ENCODE results near the gene TIMM10.

The TIMM10 gene

DNA sequence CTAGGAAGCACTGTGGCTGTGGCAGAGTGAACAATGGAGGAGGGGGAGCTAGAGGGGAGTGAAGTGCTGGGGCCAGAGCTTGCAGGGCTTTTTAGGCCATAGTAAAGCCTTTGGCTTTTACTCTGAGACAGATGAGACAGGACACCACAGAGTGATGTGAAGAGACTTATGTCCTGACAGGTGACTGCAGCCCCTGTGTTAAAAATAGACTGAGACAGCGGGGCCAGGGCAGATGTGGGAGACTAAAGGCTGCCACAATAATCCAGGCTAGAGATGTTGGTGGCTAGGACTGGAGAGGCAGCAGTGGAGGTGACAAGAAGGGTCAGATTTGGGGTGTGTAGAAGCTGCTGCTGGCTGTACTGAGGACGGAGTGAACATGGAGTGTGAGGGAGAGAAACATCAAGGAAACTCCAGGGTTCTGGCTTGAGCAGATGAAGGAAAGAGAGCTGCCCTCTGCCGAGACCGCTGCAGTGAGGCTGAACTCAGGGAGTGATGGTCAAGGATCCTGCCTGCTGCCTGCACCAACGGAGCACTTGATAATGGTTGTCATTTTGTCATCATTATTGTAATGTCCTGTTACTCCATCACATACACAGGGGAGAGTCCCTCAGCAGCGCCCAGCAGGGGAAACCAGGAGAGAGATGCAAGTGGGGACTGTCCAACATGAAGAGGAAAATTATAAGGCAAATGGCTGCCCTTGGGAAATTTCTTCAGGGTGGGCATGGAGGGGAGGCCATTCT lies 42.5 kb downstream of the TIMM10 start:
- TF ChIP-seq, protein P1, sequence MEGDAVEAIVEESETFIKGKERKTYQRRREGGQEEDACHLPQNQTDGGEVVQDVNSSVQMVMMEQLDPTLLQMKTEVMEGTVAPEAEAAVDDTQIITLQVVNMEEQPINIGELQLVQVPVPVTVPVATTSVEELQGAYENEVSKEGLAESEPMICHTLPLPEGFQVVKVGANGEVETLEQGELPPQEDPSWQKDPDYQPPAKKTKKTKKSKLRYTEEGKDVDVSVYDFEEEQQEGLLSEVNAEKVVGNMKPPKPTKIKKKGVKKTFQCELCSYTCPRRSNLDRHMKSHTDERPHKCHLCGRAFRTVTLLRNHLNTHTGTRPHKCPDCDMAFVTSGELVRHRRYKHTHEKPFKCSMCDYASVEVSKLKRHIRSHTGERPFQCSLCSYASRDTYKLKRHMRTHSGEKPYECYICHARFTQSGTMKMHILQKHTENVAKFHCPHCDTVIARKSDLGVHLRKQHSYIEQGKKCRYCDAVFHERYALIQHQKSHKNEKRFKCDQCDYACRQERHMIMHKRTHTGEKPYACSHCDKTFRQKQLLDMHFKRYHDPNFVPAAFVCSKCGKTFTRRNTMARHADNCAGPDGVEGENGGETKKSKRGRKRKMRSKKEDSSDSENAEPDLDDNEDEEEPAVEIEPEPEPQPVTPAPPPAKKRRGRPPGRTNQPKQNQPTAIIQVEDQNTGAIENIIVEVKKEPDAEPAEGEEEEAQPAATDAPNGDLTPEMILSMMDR (IDR thresholded peaks at IDR 0.05; ENCODE audit: low read depth, low read length), result no peak
- DNase-seq (ENCODE audit: low read depth, low spot score), result no peak
- in situ Hi-C loops (cut with HindIII; ENCODE audit: low sequenced_read_pairs), result no loop called here
- H3K4me3 ChIP-seq (ENCODE audit: low read depth, low read length), result no peak overlapping the region

DNA sequence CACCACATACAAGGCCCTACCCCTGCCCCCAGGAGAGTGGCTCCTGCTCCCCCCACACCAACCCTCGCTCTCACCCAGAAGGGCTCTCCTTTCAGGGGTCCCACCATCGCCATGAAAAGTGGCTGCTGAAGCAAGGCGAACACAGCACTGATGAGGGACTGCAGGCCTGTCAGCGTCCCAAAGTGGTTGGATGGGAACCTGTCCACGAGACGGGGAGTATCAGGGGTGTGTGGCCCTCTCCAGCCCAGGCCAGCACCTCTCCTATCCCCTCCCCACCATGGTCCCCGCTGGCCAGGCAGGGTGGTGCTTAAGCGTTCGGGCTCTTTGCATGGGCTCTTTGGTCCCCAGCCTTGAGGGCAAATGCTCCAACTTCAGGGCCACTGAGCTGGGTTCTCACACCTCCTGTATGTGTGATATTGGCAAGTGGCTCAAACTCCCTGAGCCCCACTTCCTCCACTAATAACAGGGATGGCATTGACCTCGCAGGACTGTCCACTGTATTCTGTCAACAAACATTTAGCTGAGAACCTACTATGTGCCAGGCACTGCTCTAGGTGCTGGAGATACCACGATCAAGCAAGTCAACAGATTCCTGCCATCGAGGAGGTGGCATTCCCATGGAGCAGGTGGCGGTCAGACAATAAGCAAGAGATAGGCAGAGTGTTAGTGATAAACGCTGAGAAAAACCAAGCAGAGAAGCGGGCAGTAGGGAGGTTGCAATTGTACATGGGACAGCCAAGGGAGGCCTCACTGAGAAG lies 43.4 kb downstream of the TIMM10 start:
- in situ Hi-C loops (cut with HindIII; ENCODE audit: low sequenced_read_pairs), result no loop called here
- TF ChIP-seq, protein P1 (IDR thresholded peaks at IDR 0.05; ENCODE audit: low read depth, low read length), result no peak

DNA sequence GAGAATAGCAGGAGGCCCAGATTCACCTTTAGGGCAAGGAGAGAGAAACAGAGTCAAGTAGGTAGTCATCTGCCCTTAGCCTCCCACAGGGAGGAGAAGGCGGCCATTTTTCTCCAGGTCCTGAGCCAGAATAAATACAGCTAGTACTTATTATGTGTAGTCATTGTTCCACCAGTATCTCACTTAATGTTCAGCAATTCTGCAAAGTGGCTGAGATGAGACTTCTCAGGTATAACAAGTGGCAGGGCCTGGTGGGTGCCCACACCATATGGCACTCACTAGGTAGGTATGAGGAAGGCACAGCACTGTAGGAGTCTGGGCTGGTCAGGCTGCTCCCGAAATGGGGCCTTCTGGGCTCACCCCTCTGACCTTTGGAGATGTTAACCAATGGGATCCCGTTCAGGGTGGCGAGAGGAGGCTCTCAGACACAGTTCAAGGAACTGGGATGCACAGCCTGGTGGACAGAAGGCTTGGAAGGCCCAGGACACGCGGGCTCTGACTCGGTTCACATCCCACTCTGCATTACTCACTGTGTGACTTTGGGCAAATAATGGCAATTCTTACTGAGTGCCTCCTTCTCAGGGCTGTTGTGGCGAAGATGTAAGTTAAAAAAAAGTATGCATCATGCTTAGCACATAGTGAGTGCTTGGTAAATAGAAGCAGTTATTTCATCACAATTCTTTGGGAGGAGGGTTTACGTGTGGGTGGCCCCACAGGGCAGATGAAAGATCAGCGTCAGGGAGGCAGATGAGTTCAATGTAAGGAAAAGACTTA lies 45.1 kb downstream of the TIMM10 start:
- H3K4me3 ChIP-seq (ENCODE audit: low read depth, low read length), result no peak overlapping the region
- TF ChIP-seq, protein P1 (IDR thresholded peaks at IDR 0.05; ENCODE audit: low read depth, low read length), result no peak
- in situ Hi-C loops (cut with HindIII; ENCODE audit: low sequenced_read_pairs), result no loop called here
- no peak for DNase-seq (ENCODE audit: low read depth, low spot score)

More for the DNA sequence above, 43.4 kb downstream of the TIMM10 start:
- no peak overlapping the region for H3K4me3 ChIP-seq (ENCODE audit: low read depth, low read length)
- DNase-seq (ENCODE audit: low read depth, low spot score), result no peak

DNA sequence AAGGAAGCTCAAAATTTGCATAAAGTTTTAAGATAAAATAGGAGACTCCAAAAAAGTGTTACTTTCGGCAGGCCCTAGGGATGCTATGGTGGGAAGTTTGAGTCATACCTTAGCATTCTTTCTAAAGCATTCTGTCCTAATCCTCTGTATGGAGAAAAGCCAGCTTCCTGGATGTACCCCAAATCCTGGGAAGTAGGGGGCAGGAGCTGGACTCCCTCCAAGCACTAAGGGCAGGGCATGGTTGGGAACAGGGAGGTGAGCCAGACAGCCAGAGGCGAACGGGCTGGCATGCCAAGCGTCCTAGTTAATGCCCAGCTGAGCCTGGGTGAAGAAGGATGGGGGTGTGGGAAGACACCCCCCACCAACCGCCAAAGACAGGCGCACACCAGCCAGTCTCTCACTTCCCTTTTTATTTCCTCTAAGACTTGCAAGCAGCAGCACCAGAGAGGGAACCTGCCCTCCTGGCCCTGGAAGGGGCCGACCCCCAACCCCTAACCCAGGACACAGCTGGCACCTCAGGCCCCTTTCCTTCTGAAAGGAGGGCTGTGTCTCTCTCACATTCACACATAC lies 46.3 kb downstream of the TIMM10 start:
- H3K4me3 ChIP-seq (ENCODE audit: low read depth, low read length), result no peak overlapping the region

DNA sequence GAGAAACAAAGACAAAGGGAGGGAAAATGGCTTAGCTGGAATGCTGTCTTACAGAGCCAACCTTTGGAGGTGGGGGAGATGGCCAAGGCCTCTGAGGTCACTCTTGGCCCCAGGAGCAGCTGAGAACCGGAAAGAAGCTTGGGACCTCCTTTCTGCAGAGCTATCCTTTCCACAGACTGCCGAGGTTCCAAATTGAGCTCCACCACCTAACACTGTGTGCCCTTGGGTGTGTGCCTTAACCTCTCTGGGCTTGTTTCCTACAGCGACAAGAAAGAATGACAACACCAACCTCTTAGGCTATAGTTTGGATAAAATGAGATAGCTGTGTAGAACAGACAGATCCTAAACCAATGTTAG lies 47.0 kb downstream of the TIMM10 start:
- no peak for DNase-seq (ENCODE audit: low read depth, low spot score)
- in situ Hi-C loops (cut with HindIII; ENCODE audit: low sequenced_read_pairs), result no loop called here
- TF ChIP-seq, protein P1 (IDR thresholded peaks at IDR 0.05; ENCODE audit: low read depth, low read length), result no peak
- no peak overlapping the region for H3K4me3 ChIP-seq (ENCODE audit: low read depth, low read length)

More for the DNA sequence above, 46.3 kb downstream of the TIMM10 start:
- in situ Hi-C loops (cut with HindIII; ENCODE audit: low sequenced_read_pairs), result no loop called here
- TF ChIP-seq, protein P1 (IDR thresholded peaks at IDR 0.05; ENCODE audit: low read depth, low read length), result no peak
- no peak for DNase-seq (ENCODE audit: low read depth, low spot score)

Measured in astrocyte of the spinal cord (primary cell).